NB4 (cell line): ENCODE results near the gene PHYKPL.

Source experiments
- CTCF ChIP-seq: IDR thresholded peaks from one replicate; pipeline ENCODE4 v1.5.1; 2012; ENCODE audit warnings: low read depth, low read length
- MAX ChIP-seq: IDR thresholded peaks from 2 replicates; pipeline ENCODE4 v1.6.1; 2011; ENCODE audit warnings: low read depth, low read length
- MYC ChIP-seq: IDR thresholded peaks from 2 replicates; pipeline ENCODE4 v1.6.1; 2011; ENCODE audit warnings: low read depth, low read length
- POLR2A ChIP-seq: IDR thresholded peaks from 2 replicates; pipeline ENCODE4 v1.6.1; 2011; ENCODE audit warnings: mild to moderate bottlenecking; ENCODE audit not compliant: insufficient read length; ENCODE audit errors: extremely low read depth

- TF ChIP-seq POLR2A, result no peak
- TF ChIP-seq MAX, result no peak
- TF ChIP-seq CTCF, result no peak
- no peak for TF ChIP-seq MYC
Measured at GRCh38 chr5:178180141-178180863, 52.3 kb downstream of the PHYKPL start.
